ENCODE data around the gene MAN2A1.

DNA sequence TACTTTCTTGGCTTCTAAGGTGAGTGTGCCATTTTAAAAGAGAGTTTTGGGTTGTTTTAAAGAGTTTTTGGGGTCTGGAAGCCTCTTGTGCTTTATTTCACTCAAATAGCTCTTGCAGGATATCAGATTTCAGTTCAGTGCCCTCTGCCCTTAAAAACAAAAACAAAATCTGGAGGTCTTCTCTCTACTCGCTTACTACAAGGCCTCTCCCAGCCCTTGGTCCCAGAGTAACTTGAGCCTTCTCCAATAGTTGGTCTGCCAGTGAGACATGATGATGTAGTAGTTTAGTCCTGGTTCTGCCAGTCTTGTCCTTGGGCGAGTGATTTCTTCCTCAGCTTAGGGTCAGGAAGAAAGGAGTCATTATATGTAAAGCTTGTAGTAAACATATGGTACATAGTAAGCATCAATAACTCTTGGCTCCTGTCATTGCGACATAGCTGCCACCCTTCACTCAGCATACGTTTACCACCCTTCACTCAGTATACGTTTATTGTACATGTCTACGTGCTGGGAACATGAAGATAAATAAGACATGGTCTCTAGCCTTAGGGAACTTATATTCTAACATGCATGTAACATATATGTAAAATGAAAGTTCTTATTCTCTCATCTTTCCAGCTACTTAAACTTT lies 147.6 kb downstream of the MAN2A1 start:
- TF ChIP-seq POLR2A (IDR thresholded peaks at IDR 0.05), result no peak
- TF ChIP-seq, protein P1, sequence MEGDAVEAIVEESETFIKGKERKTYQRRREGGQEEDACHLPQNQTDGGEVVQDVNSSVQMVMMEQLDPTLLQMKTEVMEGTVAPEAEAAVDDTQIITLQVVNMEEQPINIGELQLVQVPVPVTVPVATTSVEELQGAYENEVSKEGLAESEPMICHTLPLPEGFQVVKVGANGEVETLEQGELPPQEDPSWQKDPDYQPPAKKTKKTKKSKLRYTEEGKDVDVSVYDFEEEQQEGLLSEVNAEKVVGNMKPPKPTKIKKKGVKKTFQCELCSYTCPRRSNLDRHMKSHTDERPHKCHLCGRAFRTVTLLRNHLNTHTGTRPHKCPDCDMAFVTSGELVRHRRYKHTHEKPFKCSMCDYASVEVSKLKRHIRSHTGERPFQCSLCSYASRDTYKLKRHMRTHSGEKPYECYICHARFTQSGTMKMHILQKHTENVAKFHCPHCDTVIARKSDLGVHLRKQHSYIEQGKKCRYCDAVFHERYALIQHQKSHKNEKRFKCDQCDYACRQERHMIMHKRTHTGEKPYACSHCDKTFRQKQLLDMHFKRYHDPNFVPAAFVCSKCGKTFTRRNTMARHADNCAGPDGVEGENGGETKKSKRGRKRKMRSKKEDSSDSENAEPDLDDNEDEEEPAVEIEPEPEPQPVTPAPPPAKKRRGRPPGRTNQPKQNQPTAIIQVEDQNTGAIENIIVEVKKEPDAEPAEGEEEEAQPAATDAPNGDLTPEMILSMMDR (IDR thresholded peaks at IDR 0.05), result no peak

Measured in right lobe of liver (tissue), 4 donors.